IPS-18a (cell line): ENCODE measurements around the gene ARMC2.
"Not testable (repeated sequence)": the region's sequence is repeated elsewhere in the genome, so short reads cannot be mapped to it uniquely, and the experiment has no call there.

ENCODE experiments used
- H3K27ac ChIP-seq: one replicate; pipeline ENCODE4 v1.5.1; 2013; ENCODE audit warnings: low read length
- H3K27me3 ChIP-seq: one replicate; pipeline ENCODE4 v1.6.1; 2013; ENCODE audit warnings: mild to moderate bottlenecking, low read length; ENCODE audit not compliant: control insufficient read depth, insufficient read depth
- H3K36me3 ChIP-seq: one replicate; pipeline ENCODE4 v1.6.1; 2013; ENCODE audit warnings: low read depth, low read length; ENCODE audit not compliant: control insufficient read depth
- H3K4me1 ChIP-seq: one replicate; pipeline ENCODE4 v1.6.1; 2013; ENCODE audit warnings: low read depth, low read length; ENCODE audit not compliant: control insufficient read depth
- H3K4me3 ChIP-seq: one replicate; pipeline ENCODE4 v1.5.1; 2013; ENCODE audit warnings: low read length
- H3K9ac ChIP-seq: one replicate; pipeline ENCODE4 v1.6.1; 2013; ENCODE audit warnings: mild to moderate bottlenecking, low read length, moderate library complexity
- H3K9me3 ChIP-seq: one replicate; pipeline ENCODE4 v1.6.1; 2013; ENCODE audit warnings: low read depth, low read length; ENCODE audit not compliant: control insufficient read depth

The ARMC2 gene

DNA sequence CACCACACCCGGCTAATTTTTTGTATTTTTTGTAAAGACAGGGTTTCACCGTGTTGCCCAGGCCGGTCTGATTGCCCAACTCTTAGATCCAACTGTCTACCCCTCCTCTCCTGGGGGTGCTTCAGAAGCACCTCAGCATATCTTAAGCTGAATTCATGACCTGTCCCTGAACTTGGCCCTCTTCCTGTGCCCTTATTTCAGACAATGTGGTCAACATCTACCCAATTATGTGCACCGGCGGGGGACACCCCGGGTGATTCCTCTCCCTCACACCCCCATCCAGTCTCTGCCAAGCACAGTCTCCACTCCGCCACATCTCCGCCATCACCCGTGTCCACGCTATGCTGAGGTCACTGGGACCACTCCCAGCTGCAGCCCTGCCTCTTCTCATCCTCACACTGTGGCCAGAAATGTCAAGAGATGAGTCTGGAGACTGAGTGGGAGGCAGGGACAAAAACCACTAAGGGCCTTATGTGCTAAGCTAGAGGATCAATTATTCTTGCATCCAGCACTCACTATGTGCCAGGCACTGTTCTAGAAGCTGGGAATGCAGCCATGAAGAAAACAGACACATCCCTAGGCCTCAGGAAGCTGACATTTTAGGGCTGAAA, 111.9 kb downstream of the ARMC2 start:
- Histone ChIP-seq H3K9ac (no peak overlapping the region), H3K4me3 (no peak overlapping the region), H3K27me3 (no peaks in the 10 kb centered on the region), H3K27ac (no peak overlapping the region), H3K36me3 (no peaks in the 10 kb centered on the region), H3K9me3 (no peaks in the 10 kb centered on the region), H3K4me1 (no peaks in the 10 kb centered on the region)

DNA sequence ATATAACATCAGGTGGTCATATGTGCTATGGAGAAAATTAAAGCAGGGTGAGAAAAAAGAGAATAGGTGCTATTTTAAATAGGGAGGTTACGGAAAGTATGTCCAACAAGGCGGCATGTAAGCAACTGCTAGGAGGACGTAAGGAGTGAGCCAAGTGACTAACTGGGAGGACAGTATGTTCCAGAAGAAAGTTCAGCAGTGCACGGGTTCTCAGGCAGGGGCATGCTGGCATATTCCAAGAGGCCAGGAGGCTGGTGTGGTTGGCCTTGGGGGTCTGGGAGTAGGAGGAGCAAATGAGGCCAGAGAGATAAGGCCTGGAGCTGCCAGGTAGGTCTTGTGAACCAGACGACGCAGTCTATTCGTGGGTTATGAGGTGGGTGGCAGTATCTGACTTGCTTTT, 112.4 kb downstream of the ARMC2 start:
- Histone ChIP-seq H3K27me3 (no peaks in the 10 kb centered on the region), H3K4me1 (peaks cover 4% of the 10 kb centered on the region), H3K36me3 (no peaks in the 10 kb centered on the region), H3K4me3 (no peak overlapping the region), H3K9ac (no peak overlapping the region), H3K27ac (no peak overlapping the region), H3K9me3 (no peaks in the 10 kb centered on the region)

DNA sequence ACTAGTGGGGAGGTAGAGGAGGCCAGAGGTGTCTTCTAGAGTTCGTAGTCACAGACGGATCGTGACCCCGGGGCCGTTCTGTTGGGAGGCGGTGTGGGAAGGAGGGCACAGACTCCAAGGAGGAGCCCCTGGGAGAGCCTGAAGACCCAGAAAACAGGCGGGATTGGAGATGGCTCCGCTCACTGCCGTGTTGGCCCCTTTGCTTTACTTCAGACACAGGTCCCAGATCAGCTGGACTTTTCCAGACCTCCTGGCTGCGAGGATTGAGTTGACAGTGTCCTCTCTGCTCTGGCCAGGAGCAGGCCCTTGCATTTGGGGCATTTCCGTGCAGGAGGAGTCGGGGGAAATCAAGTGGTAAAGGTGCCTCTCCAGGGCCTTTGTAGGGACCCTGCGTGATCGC, 112.9 kb downstream of the ARMC2 start:
- no peak overlapping the region for H3K9ac ChIP-seq
- no peaks in the 10 kb centered on the region for H3K36me3 ChIP-seq

DNA sequence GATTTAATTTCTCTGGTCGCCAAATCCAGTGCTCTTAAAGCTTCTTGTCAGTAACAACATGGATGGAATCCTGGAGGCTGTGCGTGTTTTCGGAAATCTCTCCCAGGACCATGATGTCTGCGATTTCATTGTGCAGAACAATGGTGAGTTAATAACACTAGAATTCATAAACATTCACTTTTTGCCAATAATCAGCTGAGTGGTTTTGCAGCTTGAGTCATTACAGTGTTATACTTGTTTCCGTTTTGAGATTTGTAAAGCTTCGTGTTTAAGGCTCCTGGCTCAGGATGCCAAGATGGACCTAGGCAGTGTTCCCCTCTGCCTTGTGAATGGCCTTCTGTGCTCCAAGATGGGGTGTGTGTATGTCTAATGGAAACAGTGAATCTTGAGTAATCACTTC, 113.8 kb downstream of the ARMC2 start:
- peaks cover 4% of the 10 kb centered on the region for H3K4me1 ChIP-seq
- H3K27ac ChIP-seq: no peak overlapping the region
- H3K9me3 ChIP-seq: no peaks in the 10 kb centered on the region
- H3K4me3 ChIP-seq: no peak overlapping the region
- no peak overlapping the region for H3K9ac ChIP-seq
- H3K27me3 ChIP-seq: no peaks in the 10 kb centered on the region
- no peaks in the 10 kb centered on the region for H3K36me3 ChIP-seq

More for the DNA sequence above, 112.9 kb downstream of the ARMC2 start:
- Histone ChIP-seq H3K4me3 (no peak overlapping the region), H3K4me1 (peaks cover 4% of the 10 kb centered on the region), H3K9me3 (no peaks in the 10 kb centered on the region), H3K27ac (no peak overlapping the region), H3K27me3 (no peaks in the 10 kb centered on the region)

DNA sequence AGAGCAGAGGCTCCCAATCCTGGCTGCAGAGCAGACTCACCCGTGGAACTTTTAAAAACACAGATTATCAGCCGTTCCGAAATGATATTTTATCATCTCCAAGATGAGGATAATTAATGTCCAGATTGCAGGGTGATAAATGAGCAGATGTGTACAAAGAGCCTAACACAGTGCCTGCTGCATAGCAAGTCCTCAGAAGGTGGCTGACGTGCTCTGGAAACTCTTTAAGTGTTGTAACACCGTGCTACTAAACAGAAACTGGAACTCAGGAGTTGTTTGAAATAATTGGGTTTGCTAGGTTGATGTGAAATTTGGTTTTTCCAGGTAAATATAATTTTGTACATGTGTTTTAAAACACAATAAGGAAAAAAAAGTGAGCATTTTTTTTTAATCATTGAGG, 118.0 kb downstream of the ARMC2 start:
- Histone ChIP-seq H3K27me3 (no peaks in the 10 kb centered on the region), H3K9ac (no peak overlapping the region), H3K36me3 (no peaks in the 10 kb centered on the region), H3K9me3 (no peaks in the 10 kb centered on the region), H3K4me3 (no peak overlapping the region), H3K27ac (no peak overlapping the region), H3K4me1 (peaks cover 4% of the 10 kb centered on the region)

DNA sequence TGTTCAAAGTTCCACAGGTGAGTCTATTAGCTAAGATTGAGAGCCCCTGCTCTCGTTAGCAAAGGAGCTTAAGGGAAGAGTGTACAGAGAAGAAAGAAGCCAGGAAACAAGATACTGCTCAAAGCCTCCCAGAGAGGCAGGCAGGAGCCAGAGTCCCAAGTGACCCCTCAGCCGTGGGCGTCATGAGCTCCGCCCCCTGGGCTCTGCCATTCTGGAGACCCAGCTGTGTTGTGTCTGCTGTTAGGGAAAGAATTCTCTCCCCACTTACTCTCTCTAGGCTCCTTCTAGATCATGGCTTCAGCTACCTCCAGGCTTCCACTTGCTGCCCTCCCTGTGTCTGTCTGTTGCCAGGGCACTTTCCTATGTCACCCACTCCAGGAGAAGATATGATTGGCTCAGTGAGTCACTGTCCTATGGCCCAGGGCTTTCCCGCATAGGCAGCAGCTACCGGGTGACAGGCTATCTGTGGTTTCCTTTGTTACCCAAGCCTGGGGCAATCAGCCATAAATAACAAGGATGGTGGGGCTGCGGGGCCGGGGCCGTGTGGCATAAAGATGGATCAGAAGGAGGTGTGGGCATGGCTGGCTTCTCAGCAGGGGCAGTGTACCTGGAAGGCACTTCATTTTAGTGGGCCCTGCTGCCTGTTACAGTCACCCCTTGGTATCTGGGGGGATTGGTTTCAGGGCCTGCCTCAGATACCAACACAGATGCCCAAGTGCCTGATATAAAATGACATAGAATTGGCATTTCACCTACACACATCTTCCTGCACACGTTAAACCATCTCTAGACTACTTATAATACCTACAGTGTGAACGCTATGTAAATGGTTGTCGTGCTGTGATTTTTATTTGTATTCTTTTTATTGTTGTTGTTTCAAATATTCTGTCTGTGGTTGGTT, 118.9 kb downstream of the ARMC2 start:
- H3K27me3 ChIP-seq: no peaks in the 10 kb centered on the region
- H3K4me3 ChIP-seq: no peak overlapping the region
- H3K4me1 ChIP-seq: peaks cover 4% of the 10 kb centered on the region
- H3K36me3 ChIP-seq: no peaks in the 10 kb centered on the region
- H3K9me3 ChIP-seq: no peaks in the 10 kb centered on the region
- H3K27ac ChIP-seq: no peak overlapping the region
- H3K9ac ChIP-seq: no peak overlapping the region

DNA sequence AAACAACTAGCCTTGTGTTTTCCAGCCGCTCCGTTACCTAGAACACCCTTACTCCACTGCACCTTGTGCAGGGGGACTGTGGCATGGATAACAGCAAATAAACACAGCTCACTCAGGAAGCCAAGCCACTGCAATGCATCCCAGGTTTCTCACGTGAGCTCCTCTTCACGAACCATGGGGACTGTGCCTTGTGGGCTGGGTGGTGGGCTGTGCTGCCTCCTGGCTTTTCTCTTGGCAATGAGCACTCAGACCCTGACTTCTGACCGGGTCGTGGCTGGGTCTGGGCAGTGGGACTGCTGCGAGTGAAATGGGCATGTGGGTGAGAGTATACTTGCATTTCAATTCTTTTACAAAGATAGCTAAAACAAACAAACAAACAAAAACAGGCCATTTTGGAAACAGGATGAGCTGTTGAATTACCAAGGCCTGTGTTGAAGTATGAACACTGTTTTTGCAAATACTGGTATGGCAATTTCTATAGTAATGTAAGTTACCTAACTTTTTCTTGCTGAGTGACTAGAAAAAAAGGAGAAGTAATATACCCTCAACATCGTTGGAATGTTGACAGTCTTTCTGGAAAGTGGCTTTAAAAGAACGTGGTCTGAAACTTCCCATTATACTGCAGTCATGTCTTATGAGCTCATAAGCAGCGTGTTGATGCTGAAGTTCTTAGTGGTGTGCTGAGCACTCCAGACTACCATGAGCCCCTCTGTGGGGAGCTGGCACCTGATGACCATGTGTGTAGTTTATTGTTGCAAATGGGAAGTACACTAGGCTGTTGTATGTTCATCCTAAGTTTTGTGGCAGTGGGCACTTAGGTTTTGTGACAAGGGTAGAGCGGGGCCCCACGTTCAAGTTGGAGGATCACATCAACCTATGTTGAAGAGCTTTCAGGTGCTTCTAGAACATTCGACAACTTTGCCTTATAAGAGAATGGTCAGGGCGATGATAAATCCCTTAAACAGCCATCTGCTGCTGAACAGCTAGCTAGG, 120.4 kb downstream of the ARMC2 start:
- Histone ChIP-seq H3K4me1 (peaks cover 4% of the 10 kb centered on the region), H3K27me3 (no peaks in the 10 kb centered on the region), H3K4me3 (no peak overlapping the region), H3K36me3 (no peaks in the 10 kb centered on the region), H3K9me3 (no peaks in the 10 kb centered on the region), H3K9ac (no peak overlapping the region), H3K27ac (no peak overlapping the region)

DNA sequence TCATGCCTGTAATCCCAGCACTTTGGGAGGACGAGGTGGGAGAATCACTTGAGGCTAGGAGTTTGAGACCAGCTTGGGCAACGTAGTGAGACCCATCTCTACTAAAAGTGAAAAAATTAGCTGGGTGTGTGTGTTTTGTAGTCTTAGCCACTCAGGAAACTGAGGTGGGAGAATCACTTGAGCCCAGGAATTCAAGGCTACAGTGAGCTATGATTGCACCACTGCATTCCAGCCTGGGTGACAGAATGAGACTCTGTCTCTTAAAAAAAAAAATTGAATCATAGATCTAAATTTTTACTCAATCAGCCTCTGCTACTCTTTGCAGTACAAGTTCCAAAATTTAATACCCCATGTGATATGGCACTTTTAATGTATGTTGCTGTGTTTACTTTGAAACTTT, 121.6 kb downstream of the ARMC2 start:
- Histone ChIP-seq H3K9me3 (no peaks in the 10 kb centered on the region), H3K4me1 (peaks cover 4% of the 10 kb centered on the region), H3K27me3 (no peaks in the 10 kb centered on the region), H3K36me3 (no peaks in the 10 kb centered on the region), H3K4me3 (no peak overlapping the region), H3K9ac (no peak overlapping the region), H3K27ac (no peak overlapping the region)

DNA sequence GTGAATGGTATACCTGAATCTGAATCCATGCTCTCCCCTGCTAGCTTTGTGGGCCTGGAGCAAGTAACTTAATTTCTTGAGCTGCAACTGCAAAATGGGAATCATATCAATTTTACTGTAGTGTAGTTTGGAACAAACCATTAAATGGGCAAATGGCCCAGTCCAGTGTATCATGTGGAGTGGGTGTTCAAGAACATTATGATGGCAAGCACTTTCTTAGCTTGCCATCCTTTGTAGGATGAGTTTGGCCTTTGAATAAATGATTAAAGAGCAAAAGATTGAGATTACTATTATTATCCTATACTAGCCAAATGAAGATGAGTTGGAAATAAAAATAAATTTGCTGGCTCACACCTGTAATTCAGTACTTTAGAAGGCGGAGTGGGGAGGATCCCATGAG, 126.0 kb downstream of the ARMC2 start:
- Histone ChIP-seq H3K27ac (no peak overlapping the region), H3K4me3 (no peak overlapping the region), H3K9ac (no peak overlapping the region), H3K36me3 (no peaks in the 10 kb centered on the region), H3K27me3 (no peaks in the 10 kb centered on the region), H3K9me3 (no peaks in the 10 kb centered on the region), H3K4me1 (no peaks in the 10 kb centered on the region)

DNA sequence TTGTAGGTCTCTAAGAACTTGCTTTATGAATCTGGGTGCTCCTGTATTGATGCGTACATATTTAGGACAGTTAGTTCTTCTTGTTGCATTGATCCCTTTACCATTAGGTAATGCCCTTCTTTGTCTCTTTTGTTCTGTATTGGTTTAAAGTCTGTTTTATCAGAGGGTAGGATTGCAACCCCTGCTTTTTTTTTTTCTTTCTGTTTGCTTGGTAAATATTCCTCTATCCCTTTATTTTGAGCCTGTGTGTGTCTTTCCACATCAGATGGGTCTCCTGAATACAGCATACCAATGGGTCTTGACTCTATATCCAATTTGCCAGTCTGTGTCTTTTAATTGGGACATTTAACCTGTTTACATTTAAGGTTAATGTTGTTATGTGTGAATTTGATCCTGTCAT, 130.4 kb downstream of the ARMC2 start:
- H3K27me3 ChIP-seq, H3K36me3 ChIP-seq, H3K4me1 ChIP-seq, H3K4me3 ChIP-seq, H3K9ac ChIP-seq, H3K27ac ChIP-seq, H3K9me3 ChIP-seq: not testable (repeated sequence)
